ENCODE measurements around the gene POLR1H. TPM values are rescaled to one million over a fixed set of nuclear protein-coding genes. Genes with fewer than 3 reads are reported as not detected.

Gene POLR1H
- total RNA-seq, 3 donors from 2014 or later = 14.2 to 39.7 (median 24.1) TPM

- no peaks in the 10 kb centered on the region for H3K27me3 ChIP-seq
- H3K36me3 ChIP-seq = no peaks in the 10 kb centered on the region
- no peak for TF ChIP-seq CTCF (IDR thresholded peaks at IDR 0.05)
- no peak for TF ChIP-seq POLR2A (IDR thresholded peaks at IDR 0.05)
- no peak for TF ChIP-seq POLR2AphosphoS5 (IDR thresholded peaks at IDR 0.05)
- peak overlapping the region in 2 of 3 donors; percentile 73 to 78 for H3K4me3 ChIP-seq
- peak overlapping the region in 1 of 2 donors; percentile 94 for H3K27ac ChIP-seq
- intact Hi-C loops (cut with DNase I; ENCODE audit: low total_unique reads) = no loop called here
- H3K4me1 ChIP-seq = peaks cover 0 to 9% of the 10 kb centered on the region in 2 donors
- DNase-seq (ENCODE audit: low spot score in 2 of 2) = peak in 1 of 2 donors; percentile 19
- H3K9me3 ChIP-seq = no peaks in the 10 kb centered on the region
Observed at GRCh38 chr6:30062471-30063178, 1.6 kb downstream of the POLR1H start.

- intact Hi-C loops (cut with DNase I; ENCODE audit: low total_unique reads) = no loop called here
- no peak for TF ChIP-seq POLR2AphosphoS5 (IDR thresholded peaks at IDR 0.05)
- no peak for TF ChIP-seq CTCF (IDR thresholded peaks at IDR 0.05)
- TF ChIP-seq POLR2A (IDR thresholded peaks at IDR 0.05) = no peak
Observed at GRCh38 chr6:30063315-30063714, 2.2 kb downstream of the POLR1H start.

GRCh38 chr6:30066082-30066481 lies 5.0 kb downstream of the POLR1H start:
- H3K4me3 ChIP-seq = peak overlapping the region; percentile 65 to 82 (median 68)
- H3K36me3 ChIP-seq = no peaks in the 10 kb centered on the region
- no peaks in the 10 kb centered on the region for H3K9me3 ChIP-seq
- H3K27me3 ChIP-seq = no peaks in the 10 kb centered on the region
- TF ChIP-seq CTCF (IDR thresholded peaks at IDR 0.05) (no peak), POLR2A (IDR thresholded peaks at IDR 0.05) (no peak), POLR2AphosphoS5 (IDR thresholded peaks at IDR 0.05) (no peak)
- intact Hi-C loops (cut with DNase I; ENCODE audit: low total_unique reads) = no loop called here
- H3K4me1 ChIP-seq = peaks cover 3 to 7% of the 10 kb centered on the region in 2 donors
- no peak for DNase-seq (ENCODE audit: low spot score in 2 of 2)
- peak overlapping the region; percentile 95 to 96 for H3K27ac ChIP-seq

More at GRCh38 chr6:30063315-30063714, 2.2 kb downstream of the POLR1H start:
- no peaks in the 10 kb centered on the region for H3K27me3 ChIP-seq
- no peaks in the 10 kb centered on the region for H3K36me3 ChIP-seq
- H3K27ac ChIP-seq = no peak overlapping the region
- no peak for DNase-seq (ENCODE audit: low spot score in 2 of 2)
- H3K9me3 ChIP-seq = no peaks in the 10 kb centered on the region
- no peak overlapping the region for H3K4me3 ChIP-seq
- H3K4me1 ChIP-seq = peaks cover 3 to 14% of the 10 kb centered on the region in 2 donors

GRCh38 chr6:30066577-30067459 lies 5.8 kb downstream of the POLR1H start, which contains the start of gene PPP1R11:
Gene PPP1R11, plus strand, starts transcription at chr6:30067198. Its CDS starts 213 bp downstream, at chr6:30067411.
- no peaks in the 10 kb centered on the region for H3K36me3 ChIP-seq
- H3K4me3 ChIP-seq = peak within 1 kb of the TSS; percentile 65 to 82 (median 68)
- H3K27ac ChIP-seq = peak within 1 kb of the TSS; percentile 95 to 96
- TF ChIP-seq POLR2AphosphoS5 (IDR thresholded peaks at IDR 0.05) = peak; percentile 87 to 93 (median 93)
- TF ChIP-seq POLR2A (IDR thresholded peaks at IDR 0.05) = peak; percentile 46
- TF ChIP-seq CTCF (IDR thresholded peaks at IDR 0.05) = no peak
- peaks cover 3 to 7% of the 10 kb centered on the region in 2 donors for H3K4me1 ChIP-seq
- H3K9me3 ChIP-seq = no peaks in the 10 kb centered on the region
- peak; percentile 97 to 99 for DNase-seq (ENCODE audit: low spot score in 2 of 2)
- intact Hi-C loops (cut with DNase I; ENCODE audit: low total_unique reads) = no loop called here
- H3K27me3 ChIP-seq = no peaks in the 10 kb centered on the region
